ENCODE data around the gene FEZ2.

- no peak for TF ChIP-seq CTCF (IDR thresholded peaks at IDR 0.05)
- TF ChIP-seq POLR2A (IDR thresholded peaks at IDR 0.05) = no peak
Measured at GRCh38 chr2:36544638-36545338, 53.2 kb downstream of the FEZ2 start.

All from ovary (tissue), 3 donors.